Embryonic facial prominence (tissue), 1 donor: ENCODE data around the gene ZKSCAN7.
"Not testable (repeated sequence)": the region's sequence is repeated elsewhere in the genome, so short reads cannot be mapped to it uniquely, and the experiment has no call there.

Experiments used
- DNase-seq: peaks from one replicate; pipeline ENCODE4 v3.0.0-alpha.2; 2016; ENCODE audit errors: extremely low spot score

ZKSCAN7 gene

DNA sequence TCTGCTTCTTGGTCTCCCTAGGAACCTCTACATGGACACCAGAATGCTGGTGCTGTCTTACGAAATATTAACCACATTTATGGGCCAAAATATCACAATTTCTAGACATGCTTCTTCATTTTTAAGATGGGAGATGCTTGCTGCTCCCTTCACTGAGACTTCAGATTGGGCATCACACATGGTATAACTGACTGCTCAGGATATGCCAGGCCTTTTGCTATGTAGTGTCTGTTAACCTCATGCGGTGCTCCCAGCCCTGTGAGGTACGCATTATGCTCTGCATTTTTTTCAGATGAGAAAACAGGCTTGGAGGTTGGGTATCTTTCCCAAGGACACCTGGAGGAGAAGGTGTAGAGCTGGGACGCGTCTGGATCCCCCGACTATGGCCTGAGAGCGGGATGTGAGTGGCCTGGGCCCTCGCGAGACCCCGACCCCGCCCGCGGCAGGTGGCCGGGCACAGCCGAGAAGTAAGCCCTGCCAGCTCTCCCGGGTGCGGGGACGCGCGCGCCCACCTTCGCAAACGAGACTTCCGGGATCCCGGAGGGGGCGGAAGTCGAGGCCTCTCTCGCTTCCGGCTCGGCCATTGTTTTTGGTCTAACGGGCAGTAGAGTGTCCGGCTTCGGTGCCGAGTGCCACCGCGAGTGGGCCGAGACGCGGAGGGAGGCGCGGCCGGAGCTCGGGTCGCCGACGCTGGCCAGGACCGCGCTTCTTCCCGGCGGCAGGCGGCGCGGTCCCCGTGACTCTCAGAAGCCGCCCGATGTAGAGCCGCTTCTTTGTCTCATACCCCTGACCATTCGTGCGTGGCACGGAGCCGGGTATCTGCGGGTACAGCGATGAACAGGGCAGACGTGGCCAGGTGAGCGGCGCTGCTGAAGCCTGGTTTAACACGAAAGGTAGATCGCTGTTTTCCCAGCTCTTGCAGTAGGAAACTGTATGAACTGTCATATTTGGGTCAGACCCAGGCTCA is at the start of gene ZKSCAN7:
ZKSCAN7 (plus strand) TSS at position 568 of the 967 bp plus-strand sequence. CDS start 1,855 bp downstream, outside the sequence.
- DNase-seq, result peak; percentile 15

DNA sequence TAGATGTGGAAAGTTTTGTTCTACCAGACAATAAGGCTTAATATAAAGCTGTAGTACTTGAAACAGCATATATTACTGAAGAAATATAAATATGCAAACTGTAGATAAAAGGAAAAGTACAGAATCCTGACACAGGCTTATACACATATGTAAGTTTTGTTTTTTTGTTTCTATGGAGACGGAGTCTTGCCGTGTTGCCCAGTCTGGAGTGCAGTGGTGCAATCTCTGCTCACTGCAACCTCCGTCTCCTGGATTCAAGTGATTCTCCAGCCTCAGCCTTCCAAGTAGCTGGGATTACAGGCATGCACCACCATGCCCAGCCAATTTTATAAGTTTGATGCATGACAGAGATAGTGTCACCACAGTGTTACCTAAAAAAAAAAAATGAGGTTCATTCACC is 48.4 kb upstream of the ZKSCAN7 start:
- DNase-seq, result no peak

GRCh38 chr3:44506961-44507360 is 48.0 kb upstream of the ZKSCAN7 start:
- DNase-seq, result no peak

DNA sequence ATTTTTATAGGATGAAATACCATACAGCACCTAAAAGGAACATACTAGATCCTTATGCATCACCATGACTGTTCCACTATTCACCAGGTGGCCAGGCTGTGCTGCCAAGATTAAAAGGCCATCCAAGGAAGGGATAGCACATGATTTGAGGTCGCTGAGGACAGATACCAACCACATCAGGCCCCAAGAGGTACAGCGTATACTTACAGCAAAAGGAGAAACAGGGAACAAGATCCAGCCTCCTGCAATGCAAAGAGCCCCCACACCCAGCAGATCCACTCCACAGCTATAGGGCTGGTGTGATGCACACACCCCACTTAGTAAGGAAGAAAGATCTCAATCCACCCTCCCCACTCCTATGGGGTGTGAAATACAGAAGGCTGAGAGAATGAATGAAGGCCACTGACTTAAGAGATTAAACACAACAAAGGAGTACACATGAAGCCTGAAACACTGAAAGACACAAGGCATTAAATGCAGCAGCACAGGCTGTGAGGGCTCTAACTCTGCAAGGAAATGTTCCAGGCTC is 45.5 kb upstream of the ZKSCAN7 start:
- DNase-seq, result no peak

- no peak for DNase-seq
Observed at GRCh38 chr3:44510000-44510368, 45.0 kb upstream of the ZKSCAN7 start.

DNA sequence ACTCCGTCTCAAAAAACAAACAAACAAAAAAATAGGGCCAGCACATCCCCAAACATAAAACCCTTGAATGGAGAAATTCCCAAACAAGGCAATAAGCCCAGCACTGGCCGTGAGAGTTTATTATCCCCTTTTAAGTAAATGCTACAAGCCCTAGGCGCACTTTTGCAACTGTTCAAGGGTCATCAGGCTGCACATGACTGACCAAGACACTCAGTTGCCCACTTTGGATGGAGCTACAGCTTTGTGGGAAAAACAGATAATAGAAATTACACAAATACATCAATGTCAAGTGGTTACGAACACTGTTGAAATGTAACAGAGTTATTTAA is 43.8 kb upstream of the ZKSCAN7 start:
- no peak for DNase-seq

DNA sequence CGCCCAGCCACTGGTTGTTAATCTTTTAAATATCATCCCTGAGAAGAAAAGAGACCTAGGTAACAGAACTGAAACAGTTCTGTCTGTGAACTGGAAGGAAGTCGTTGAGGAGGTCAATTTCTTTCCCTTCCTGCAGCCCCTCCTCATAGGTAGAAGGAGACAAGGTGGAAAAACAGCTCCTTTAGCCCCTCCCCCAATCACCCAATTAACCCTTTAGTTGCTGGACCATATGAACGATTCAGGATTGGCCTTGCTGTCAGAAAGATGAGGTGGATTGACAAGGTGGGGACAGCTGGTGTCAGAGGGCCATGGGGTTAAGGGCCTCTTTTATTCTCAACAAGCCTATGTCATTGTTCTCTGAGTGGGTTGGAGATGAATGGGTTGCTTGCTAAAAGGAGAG is 41.5 kb upstream of the ZKSCAN7 start:
- DNase-seq, result no peak

GRCh38 chr3:44516230-44516629 is 38.8 kb upstream of the ZKSCAN7 start:
- DNase-seq, result no peak

DNA sequence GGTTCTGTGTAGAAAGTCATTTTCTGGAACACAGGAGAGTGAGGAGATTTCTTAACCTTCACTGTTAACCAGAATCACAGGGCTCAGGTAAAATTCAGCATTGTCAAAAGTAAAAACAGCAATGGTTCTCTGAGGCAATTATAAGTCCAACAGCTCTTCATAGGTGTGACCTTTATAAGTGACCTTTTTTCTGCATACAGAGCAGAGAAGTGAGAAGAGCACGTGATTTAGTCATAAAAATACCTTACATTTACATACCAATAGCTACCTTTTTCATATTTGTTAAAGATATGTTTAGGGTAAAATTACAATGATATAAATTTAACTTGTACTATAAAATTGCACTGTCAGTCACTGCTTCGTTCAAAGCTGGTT is 36.2 kb upstream of the ZKSCAN7 start:
- no peak for DNase-seq

DNA sequence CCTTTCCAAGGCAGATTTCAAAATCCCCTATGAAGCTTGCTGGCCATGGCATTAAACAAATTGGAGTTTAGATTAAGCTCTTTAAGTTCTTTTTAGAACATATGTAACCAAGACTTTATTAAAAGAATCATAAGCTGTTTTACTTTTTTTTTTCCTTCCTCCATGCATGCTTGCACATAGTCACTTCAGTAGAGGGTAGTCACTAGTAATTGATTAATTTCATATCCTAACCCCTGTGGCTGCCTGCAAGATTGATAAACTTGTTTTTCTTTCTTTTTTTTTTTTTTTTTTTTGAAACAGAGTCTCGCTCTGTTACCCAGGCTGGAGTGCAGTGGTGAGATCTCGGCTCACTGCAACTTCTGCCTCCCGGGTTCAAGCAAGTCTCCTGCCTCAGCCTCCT is 33.3 kb upstream of the ZKSCAN7 start:
- no peak for DNase-seq

DNA sequence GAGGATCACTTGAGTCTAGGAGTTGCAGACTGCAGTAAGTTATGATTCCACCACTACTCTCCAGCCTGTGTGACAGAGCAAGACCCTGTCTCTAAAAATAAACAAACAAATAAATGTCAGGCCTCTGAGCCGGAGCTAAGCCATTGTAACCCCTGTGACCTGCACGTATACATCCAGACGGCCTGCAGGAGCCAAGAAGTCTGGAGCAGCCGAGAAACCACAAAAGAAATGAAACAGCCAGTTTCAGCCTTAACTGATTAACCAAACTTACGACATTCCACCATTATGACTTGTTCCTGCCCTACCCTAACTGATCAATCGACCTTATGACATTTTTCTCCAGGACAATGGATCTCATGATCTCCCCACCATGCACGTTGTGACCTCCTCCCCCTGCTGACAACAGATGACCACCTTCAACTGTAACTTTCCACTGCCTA is 32.5 kb upstream of the ZKSCAN7 start:
- no peak for DNase-seq

DNA sequence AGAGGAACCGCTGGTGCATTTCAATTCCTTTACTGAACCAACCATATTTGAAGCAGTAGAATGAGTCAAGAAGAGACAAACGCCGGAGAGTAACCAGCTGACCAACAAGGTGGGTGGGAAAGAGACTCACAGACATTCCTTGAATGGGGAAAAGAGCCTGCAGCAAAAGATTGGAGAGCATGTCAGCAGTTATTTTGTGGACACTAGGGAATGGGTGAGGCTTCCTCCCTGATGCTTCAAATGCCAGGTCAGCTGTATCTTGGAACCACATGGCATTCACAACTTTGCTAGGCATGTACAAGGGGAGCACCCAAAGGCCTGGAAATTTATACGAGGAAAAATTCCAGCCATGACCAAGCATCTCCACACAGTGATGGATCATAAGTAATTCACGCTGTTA is 29.9 kb upstream of the ZKSCAN7 start:
- no peak for DNase-seq

DNA sequence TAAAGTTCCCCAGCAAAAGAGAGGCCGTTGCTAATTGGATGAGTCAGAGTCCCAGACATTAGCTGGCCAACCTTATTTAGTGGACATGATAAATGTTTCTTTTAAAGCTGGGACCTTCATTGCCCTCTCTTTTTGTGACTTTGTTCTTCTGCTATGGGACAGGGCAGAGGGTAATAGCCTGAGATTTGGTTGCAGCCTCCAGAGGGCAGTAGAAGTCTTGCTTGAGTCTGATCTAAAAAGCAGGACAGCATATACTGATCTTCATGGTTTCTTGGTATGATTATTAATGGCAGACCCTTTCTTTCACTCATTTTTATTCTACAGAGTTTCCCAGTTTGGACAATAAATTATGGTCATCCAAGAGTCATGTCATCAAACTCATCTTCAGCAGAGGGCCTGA is 25.1 kb upstream of the ZKSCAN7 start:
- DNase-seq, result no peak

GRCh38 chr3:44530911-44531310 is 24.1 kb upstream of the ZKSCAN7 start:
- DNase-seq, result no peak

- DNase-seq, result not testable (repeated sequence)
Observed at GRCh38 chr3:44534659-44535058, 20.3 kb upstream of the ZKSCAN7 start.

- no peak for DNase-seq
Observed at GRCh38 chr3:44535364-44535763, 19.6 kb upstream of the ZKSCAN7 start.

GRCh38 chr3:44544811-44545210 is 10.2 kb upstream of the ZKSCAN7 start:
- not testable (repeated sequence) for DNase-seq

GRCh38 chr3:44555723-44556122 is 730 bp downstream of the ZKSCAN7 start:
- DNase-seq, result no peak

DNA sequence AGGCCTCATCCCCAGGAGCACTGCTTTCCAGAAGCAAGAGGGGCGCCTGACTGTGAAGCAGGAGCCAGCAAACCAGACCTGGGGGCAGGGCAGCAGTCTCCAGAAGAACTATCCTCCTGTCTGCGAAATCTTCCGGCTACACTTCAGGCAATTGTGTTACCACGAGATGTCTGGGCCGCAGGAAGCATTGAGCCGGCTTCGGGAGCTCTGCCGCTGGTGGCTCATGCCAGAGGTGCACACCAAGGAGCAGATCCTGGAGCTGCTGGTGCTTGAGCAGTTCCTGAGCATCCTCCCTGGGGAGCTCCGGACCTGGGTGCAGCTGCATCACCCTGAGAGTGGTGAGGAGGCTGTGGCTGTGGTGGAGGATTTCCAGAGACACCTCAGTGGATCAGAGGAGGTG is 2.1 kb downstream of the ZKSCAN7 start:
- DNase-seq, result no peak

- no peak for DNase-seq
Observed at GRCh38 chr3:44561076-44561475, 6.1 kb downstream of the ZKSCAN7 start.

GRCh38 chr3:44562147-44562546 is 7.2 kb downstream of the ZKSCAN7 start:
- no peak for DNase-seq

DNA sequence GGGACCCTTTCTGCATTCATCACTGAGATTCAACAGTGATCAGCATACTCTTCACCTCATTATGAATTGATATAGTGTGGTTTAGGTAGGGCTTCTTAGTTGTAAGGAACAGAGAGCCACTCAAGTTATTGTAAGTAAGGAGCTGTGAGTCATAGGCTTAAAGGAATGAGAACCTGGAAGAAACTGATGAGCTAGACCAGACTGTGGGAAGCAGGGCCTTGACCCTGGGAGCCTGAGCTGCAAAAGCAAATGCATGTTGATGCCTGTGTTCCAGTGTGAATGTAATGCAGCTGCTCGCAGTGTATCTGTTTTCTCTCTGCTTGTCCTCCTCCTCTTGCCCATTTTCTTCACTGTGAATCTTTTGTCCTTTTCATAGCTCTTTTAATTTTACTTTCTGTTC is 13.6 kb downstream of the ZKSCAN7 start:
- DNase-seq, result no peak

DNA sequence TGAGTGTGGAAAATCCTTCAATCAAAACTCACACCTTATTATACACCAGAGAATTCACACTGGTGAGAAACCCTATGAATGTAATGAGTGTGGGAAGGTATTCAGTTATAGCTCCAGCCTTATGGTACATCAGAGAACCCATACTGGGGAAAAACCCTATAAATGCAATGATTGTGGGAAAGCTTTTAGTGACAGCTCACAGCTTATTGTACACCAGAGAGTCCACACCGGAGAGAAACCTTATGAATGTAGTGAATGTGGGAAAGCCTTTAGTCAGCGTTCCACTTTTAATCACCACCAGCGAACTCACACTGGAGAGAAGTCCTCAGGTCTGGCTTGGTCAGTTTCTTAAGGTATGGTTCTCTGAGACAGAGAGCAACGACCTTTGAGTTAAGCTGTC is 16.0 kb downstream of the ZKSCAN7 start:
- no peak for DNase-seq

DNA sequence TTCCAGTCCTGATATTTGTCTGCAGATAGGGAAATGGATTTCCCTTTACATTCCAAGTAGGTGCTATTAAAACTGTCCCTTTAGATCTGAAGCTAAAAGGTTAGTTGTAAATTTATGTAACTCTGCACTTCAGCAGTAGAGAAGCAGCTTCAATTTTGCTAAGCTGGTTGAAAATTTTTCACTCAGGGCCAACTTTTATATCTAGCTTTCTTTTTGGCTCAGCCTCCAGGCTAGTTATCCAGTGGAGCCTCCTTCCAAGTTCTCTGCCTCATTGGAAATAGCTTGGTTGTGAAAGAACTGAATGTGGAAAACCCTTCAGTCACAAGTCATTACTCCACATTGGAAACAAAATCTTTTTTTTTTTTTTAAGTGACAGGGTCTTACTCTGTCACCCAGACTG is 21.6 kb downstream of the ZKSCAN7 start:
- DNase-seq, result no peak
